Measurements from ENCODE around the gene ETV3L.

Gene ETV3L

DNA sequence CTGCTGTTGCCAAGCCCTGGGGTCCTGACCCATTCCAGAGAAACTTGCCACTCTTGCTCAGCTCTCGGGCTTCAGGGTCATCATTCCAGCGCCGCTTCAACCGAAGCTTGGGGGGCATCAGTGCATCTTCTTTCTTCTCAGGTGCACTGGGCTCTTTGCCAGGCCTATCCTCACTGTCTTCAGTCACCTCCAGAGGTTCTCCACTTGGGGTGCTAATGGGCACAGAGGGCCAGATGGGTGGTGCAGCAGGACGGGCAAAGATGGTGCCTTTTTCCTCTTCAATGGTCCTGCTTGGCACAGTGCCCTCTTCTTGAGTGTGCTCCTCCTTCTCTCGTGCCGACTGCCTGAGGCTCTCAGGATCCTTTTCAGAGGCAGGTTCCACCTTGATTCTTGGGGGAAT, 25.2 kb upstream of the ETV3L start:
- Histone ChIP-seq H3K4me3 (ENCODE audit: low read length in 2 of 2) (no peak overlapping the region), H3K4me1 (ENCODE audit: control insufficient read depth in 2 of 2, insufficient read depth in 1 of 2, low read depth in 1 of 2, low read length in 2 of 2) (no peaks in the 10 kb centered on the region), H3K4ac (ENCODE audit: low read length) (no peak overlapping the region), H3K36me3 (replicated peaks in 1 of 2; ENCODE audit: control insufficient read depth in 2 of 2, insufficient read depth in 2 of 2, low read length in 2 of 2) (peaks cover 17 to 86% of the 10 kb centered on the region in 2 donors), H2BK15ac (ENCODE audit: low read length) (no peak overlapping the region), H4K91ac (ENCODE audit: low read depth, low read length, poor library complexity) (no peak overlapping the region), H3K27me3 (ENCODE audit: control insufficient read depth in 3 of 3, insufficient read depth in 3 of 3, low read depth in 1 of 3, low read length in 3 of 3) (no peaks in the 10 kb centered on the region), H3K79me1 (ENCODE audit: low read depth, low read length) (no peaks in the 10 kb centered on the region), H3K27ac (replicated peaks; ENCODE audit: low read length) (no peak overlapping the region), H3K18ac (ENCODE audit: low read length) (no peak overlapping the region), H3K9me3 (replicated peaks in 1 of 2; ENCODE audit: control insufficient read depth in 2 of 2, insufficient read depth in 1 of 2, low read depth in 1 of 2, low read length in 2 of 2) (no peaks in the 10 kb centered on the region), H3K4me2 (ENCODE audit: insufficient read depth, low read length, poor library complexity, severe bottlenecking) (no peak overlapping the region), H3K9ac (ENCODE audit: low read depth, low read length, poor library complexity) (no peak overlapping the region), H2AK5ac (ENCODE audit: low read depth, low read length) (no peak overlapping the region), H2AFZ (ENCODE audit: low read length) (no peak overlapping the region), H2BK12ac (ENCODE audit: low read length) (no peak overlapping the region), H2BK120ac (ENCODE audit: low read depth, low read length) (no peak overlapping the region), H4K8ac (ENCODE audit: low read depth, low read length) (no peak overlapping the region), H3K23ac (ENCODE audit: low read depth, low read length, poor library complexity) (no peak overlapping the region), H3K14ac (ENCODE audit: low read length) (no peak overlapping the region), H2BK5ac (ENCODE audit: low read length) (no peak overlapping the region)
- DNase-seq (ENCODE audit: low spot score) = no peak
- no CpG with 5 or more reads among the region's 7 CpGs for WGBS, 2 donors (ENCODE audit: extremely low coverage in 2 of 2, insufficient read length in 2 of 2, insufficient replicate concordance in 1 of 2)

GRCh38 chr1:157119448-157119847, 19.8 kb upstream of the ETV3L start:
- no peak overlapping the region for H2BK15ac ChIP-seq (ENCODE audit: low read length)
- H2AFZ ChIP-seq (ENCODE audit: low read length) = no peak overlapping the region
- no peak overlapping the region for H2BK5ac ChIP-seq (ENCODE audit: low read length)
- no peak overlapping the region for H3K23ac ChIP-seq (ENCODE audit: low read depth, low read length, poor library complexity)
- peak overlapping the region; percentile 11 for H2BK12ac ChIP-seq (ENCODE audit: low read length)
- no peak overlapping the region for H3K18ac ChIP-seq (ENCODE audit: low read length)
- no peak overlapping the region for H3K4ac ChIP-seq (ENCODE audit: low read length)
- H3K4me3 ChIP-seq (ENCODE audit: low read length in 2 of 2) = no peak overlapping the region
- H4K8ac ChIP-seq (ENCODE audit: low read depth, low read length) = no peak overlapping the region
- H3K9me3 ChIP-seq (replicated peaks in 1 of 2; ENCODE audit: control insufficient read depth in 2 of 2, insufficient read depth in 1 of 2, low read depth in 1 of 2, low read length in 2 of 2) = no peaks in the 10 kb centered on the region
- DNase-seq (ENCODE audit: low spot score) = no peak
- H3K4me2 ChIP-seq (ENCODE audit: insufficient read depth, low read length, poor library complexity, severe bottlenecking) = no peak overlapping the region
- no peak overlapping the region for H3K14ac ChIP-seq (ENCODE audit: low read length)
- no CpG with 5 or more reads among the region's 2 CpGs for whole genome bisulfite sequencing, 2 donors (ENCODE audit: extremely low coverage in 2 of 2, insufficient read length in 2 of 2, insufficient replicate concordance in 1 of 2)
- no peak overlapping the region for H4K91ac ChIP-seq (ENCODE audit: low read depth, low read length, poor library complexity)
- no peaks in the 10 kb centered on the region for H3K79me1 ChIP-seq (ENCODE audit: low read depth, low read length)
- no peak overlapping the region for H2BK120ac ChIP-seq (ENCODE audit: low read depth, low read length)
- H3K27me3 ChIP-seq (ENCODE audit: control insufficient read depth in 3 of 3, insufficient read depth in 3 of 3, low read depth in 1 of 3, low read length in 3 of 3) = peaks cover 0 to 9% (median 0%) of the 10 kb centered on the region in 3 experiments
- no peak overlapping the region for H3K9ac ChIP-seq (ENCODE audit: low read depth, low read length, poor library complexity)
- no peak overlapping the region for H3K27ac ChIP-seq (replicated peaks; ENCODE audit: low read length)
- H3K36me3 ChIP-seq (replicated peaks in 1 of 2; ENCODE audit: control insufficient read depth in 2 of 2, insufficient read depth in 2 of 2, low read length in 2 of 2) = peaks cover 3 to 34% of the 10 kb centered on the region in 2 donors
- H2AK5ac ChIP-seq (ENCODE audit: low read depth, low read length) = no peak overlapping the region
- H3K4me1 ChIP-seq (ENCODE audit: control insufficient read depth in 2 of 2, insufficient read depth in 1 of 2, low read depth in 1 of 2, low read length in 2 of 2) = peaks cover 0 to 11% of the 10 kb centered on the region in 2 donors

- Histone ChIP-seq H3K23ac (ENCODE audit: low read depth, low read length, poor library complexity) (no peak overlapping the region), H3K9ac (ENCODE audit: low read depth, low read length, poor library complexity) (no peak overlapping the region), H4K91ac (ENCODE audit: low read depth, low read length, poor library complexity) (no peak overlapping the region), H2AFZ (ENCODE audit: low read length) (no peak overlapping the region), H3K9me3 (replicated peaks in 1 of 2; ENCODE audit: control insufficient read depth in 2 of 2, insufficient read depth in 1 of 2, low read depth in 1 of 2, low read length in 2 of 2) (no peaks in the 10 kb centered on the region), H3K27ac (replicated peaks; ENCODE audit: low read length) (no peak overlapping the region), H3K4me2 (ENCODE audit: insufficient read depth, low read length, poor library complexity, severe bottlenecking) (no peak overlapping the region), H3K4me1 (ENCODE audit: control insufficient read depth in 2 of 2, insufficient read depth in 1 of 2, low read depth in 1 of 2, low read length in 2 of 2) (peaks cover 0 to 11% of the 10 kb centered on the region in 2 donors), H2BK5ac (ENCODE audit: low read length) (no peak overlapping the region), H3K18ac (ENCODE audit: low read length) (no peak overlapping the region), H4K8ac (ENCODE audit: low read depth, low read length) (no peak overlapping the region), H3K4ac (ENCODE audit: low read length) (no peak overlapping the region), H2BK12ac (ENCODE audit: low read length) (peak overlapping the region; percentile 11), H2BK120ac (ENCODE audit: low read depth, low read length) (no peak overlapping the region), H3K79me1 (ENCODE audit: low read depth, low read length) (no peaks in the 10 kb centered on the region), H3K14ac (ENCODE audit: low read length) (no peak overlapping the region), H2AK5ac (ENCODE audit: low read depth, low read length) (no peak overlapping the region), H3K27me3 (ENCODE audit: control insufficient read depth in 3 of 3, insufficient read depth in 3 of 3, low read depth in 1 of 3, low read length in 3 of 3) (peaks cover 0 to 14% (median 0%) of the 10 kb centered on the region in 3 experiments), H3K4me3 (ENCODE audit: low read length in 2 of 2) (no peak overlapping the region), H2BK15ac (ENCODE audit: low read length) (no peak overlapping the region), H3K36me3 (replicated peaks in 1 of 2; ENCODE audit: control insufficient read depth in 2 of 2, insufficient read depth in 2 of 2, low read length in 2 of 2) (peaks cover 3 to 30% of the 10 kb centered on the region in 2 donors)
- DNase-seq (ENCODE audit: low spot score) = no peak
- no CpG with 5 or more reads among the region's 9 CpGs for WGBS, 2 donors (ENCODE audit: extremely low coverage in 2 of 2, insufficient read length in 2 of 2, insufficient replicate concordance in 1 of 2)
These were observed 19.4 kb upstream of the ETV3L start for GRCh38 chr1:157119008-157119407.

GRCh38 chr1:157117527-157118057, 18.0 kb upstream of the ETV3L start:
- Histone ChIP-seq H3K27ac (replicated peaks; ENCODE audit: low read length) (no peak overlapping the region), H3K79me1 (ENCODE audit: low read depth, low read length) (no peaks in the 10 kb centered on the region), H3K4me1 (ENCODE audit: control insufficient read depth in 2 of 2, insufficient read depth in 1 of 2, low read depth in 1 of 2, low read length in 2 of 2) (peaks cover 0 to 17% of the 10 kb centered on the region in 2 donors), H3K9ac (ENCODE audit: low read depth, low read length, poor library complexity) (no peak overlapping the region), H3K14ac (ENCODE audit: low read length) (no peak overlapping the region), H2AK5ac (ENCODE audit: low read depth, low read length) (no peak overlapping the region), H2BK12ac (ENCODE audit: low read length) (no peak overlapping the region), H2BK120ac (ENCODE audit: low read depth, low read length) (no peak overlapping the region), H3K23ac (ENCODE audit: low read depth, low read length, poor library complexity) (no peak overlapping the region), H4K8ac (ENCODE audit: low read depth, low read length) (no peak overlapping the region), H3K4ac (ENCODE audit: low read length) (no peak overlapping the region), H4K91ac (ENCODE audit: low read depth, low read length, poor library complexity) (peak overlapping the region; percentile 3), H3K4me3 (ENCODE audit: low read length in 2 of 2) (no peak overlapping the region), H3K4me2 (ENCODE audit: insufficient read depth, low read length, poor library complexity, severe bottlenecking) (no peak overlapping the region), H3K9me3 (replicated peaks in 1 of 2; ENCODE audit: control insufficient read depth in 2 of 2, insufficient read depth in 1 of 2, low read depth in 1 of 2, low read length in 2 of 2) (no peaks in the 10 kb centered on the region), H2BK15ac (ENCODE audit: low read length) (peak overlapping the region; percentile 32), H3K18ac (ENCODE audit: low read length) (peak overlapping the region; percentile 48), H2BK5ac (ENCODE audit: low read length) (peak overlapping the region; percentile 16), H3K27me3 (ENCODE audit: control insufficient read depth in 3 of 3, insufficient read depth in 3 of 3, low read depth in 1 of 3, low read length in 3 of 3) (peaks cover 0 to 27% (median 0%) of the 10 kb centered on the region in 3 experiments), H3K36me3 (replicated peaks in 1 of 2; ENCODE audit: control insufficient read depth in 2 of 2, insufficient read depth in 2 of 2, low read length in 2 of 2) (peaks cover under 1 to 16% of the 10 kb centered on the region in 2 donors), H2AFZ (ENCODE audit: low read length) (no peak overlapping the region)
- no peak for DNase-seq (ENCODE audit: low spot score)
- WGBS, 2 donors (ENCODE audit: extremely low coverage in 2 of 2, insufficient read length in 2 of 2, insufficient replicate concordance in 1 of 2) = no CpG with 5 or more reads among the region's 4 CpGs

Data from neuronal stem cell (in vitro differentiated cells).